Adrenal gland (tissue), 5 donors: ENCODE results near the gene TEAD4.

Experiments used
- POLR2A ChIP-seq, 2 donors: fragments of 450-650 bp; IDR thresholded peaks; one replicate each; pipeline ENCODE4 v1.6.1; 2017; ENCODE audit warnings: antibody characterized with exemption in 2 of 2, mild to moderate bottlenecking in 2 of 2, moderate library complexity in 1 of 2
- TF ChIP-seq, protein P1 (sequence below), 6 experiments: fragments of 450-650 bp in 4 of 6; fragments of 200-600 bp in 2 of 6; sonication (generic) in 1 of 6; IDR thresholded peaks; 1 replicate in 5 of 6; 2 replicates in 1 of 6; pipeline versions ENCODE4 v1.5.1 to v1.8.0; 2016 to 2021; ENCODE audit warnings: antibody characterized with exemption in 6 of 6, mild to moderate bottlenecking in 2 of 6, moderate library complexity in 1 of 6
- donor health status: DM: no; HTN: no; CAD: no.

DNA sequence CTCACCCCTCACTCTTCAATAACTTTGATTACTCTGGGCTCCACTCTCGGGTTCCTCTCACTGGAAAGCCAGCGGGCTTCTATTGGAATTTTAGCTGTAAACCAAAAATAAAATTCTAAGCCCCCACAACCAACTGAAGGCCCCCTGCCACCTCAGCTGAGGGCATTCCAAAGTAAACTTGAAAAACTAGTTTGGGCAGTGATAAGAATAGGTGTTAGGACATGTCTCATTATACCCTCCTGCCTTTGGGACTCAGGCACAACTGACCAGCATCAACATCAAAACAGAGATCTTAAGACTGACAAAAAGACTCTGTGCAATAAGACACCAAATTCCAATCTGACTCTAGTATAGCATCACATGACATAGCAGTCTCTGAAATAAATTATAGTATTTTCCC is 106.1 kb downstream of the TEAD4 start:
- TF ChIP-seq, protein P1, sequence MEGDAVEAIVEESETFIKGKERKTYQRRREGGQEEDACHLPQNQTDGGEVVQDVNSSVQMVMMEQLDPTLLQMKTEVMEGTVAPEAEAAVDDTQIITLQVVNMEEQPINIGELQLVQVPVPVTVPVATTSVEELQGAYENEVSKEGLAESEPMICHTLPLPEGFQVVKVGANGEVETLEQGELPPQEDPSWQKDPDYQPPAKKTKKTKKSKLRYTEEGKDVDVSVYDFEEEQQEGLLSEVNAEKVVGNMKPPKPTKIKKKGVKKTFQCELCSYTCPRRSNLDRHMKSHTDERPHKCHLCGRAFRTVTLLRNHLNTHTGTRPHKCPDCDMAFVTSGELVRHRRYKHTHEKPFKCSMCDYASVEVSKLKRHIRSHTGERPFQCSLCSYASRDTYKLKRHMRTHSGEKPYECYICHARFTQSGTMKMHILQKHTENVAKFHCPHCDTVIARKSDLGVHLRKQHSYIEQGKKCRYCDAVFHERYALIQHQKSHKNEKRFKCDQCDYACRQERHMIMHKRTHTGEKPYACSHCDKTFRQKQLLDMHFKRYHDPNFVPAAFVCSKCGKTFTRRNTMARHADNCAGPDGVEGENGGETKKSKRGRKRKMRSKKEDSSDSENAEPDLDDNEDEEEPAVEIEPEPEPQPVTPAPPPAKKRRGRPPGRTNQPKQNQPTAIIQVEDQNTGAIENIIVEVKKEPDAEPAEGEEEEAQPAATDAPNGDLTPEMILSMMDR (IDR thresholded peaks at IDR 0.05) = no peak
- no peak for TF ChIP-seq POLR2A (IDR thresholded peaks at IDR 0.05)
